ENCODE measurements around the gene AUTS2. TPM values are rescaled to one million over a fixed set of nuclear protein-coding genes. Genes with fewer than 3 reads are reported as not detected.

AUTS2 gene
- total and polyA plus RNA-seq, 4 donors: 4.9 to 24.4 (median 7.0) TPM

GRCh38 chr7:69961436-69961835 is 363.2 kb downstream of the AUTS2 start:
- Histone ChIP-seq H3K27ac (ENCODE audit: low read depth in 1 of 2, low read length in 2 of 2) (no peak overlapping the region), H3K36me3 (ENCODE audit: control insufficient read depth in 4 of 4, insufficient read depth in 3 of 4, low read depth in 1 of 4, low read length in 3 of 4) (no peaks in the 10 kb centered on the region), H3K4me3 (ENCODE audit: low read depth in 1 of 3, low read length in 3 of 3) (no peak overlapping the region), H3K9ac (ENCODE audit: low read depth in 1 of 2, low read length in 2 of 2) (no peak overlapping the region), H3K27me3 (ENCODE audit: control insufficient read depth in 4 of 4, insufficient read depth in 4 of 4, low read length in 3 of 4) (no peaks in the 10 kb centered on the region), H3K9me3 (ENCODE audit: control insufficient read depth in 4 of 4, low read length in 3 of 4) (no peaks in the 10 kb centered on the region), H3K4me1 (ENCODE audit: control insufficient read depth in 4 of 4, insufficient read depth in 4 of 4, low read length in 3 of 4) (peaks cover 0 to 12% (median 7%) of the 10 kb centered on the region in 4 donors)
- DNase-seq (ENCODE audit: low spot score): no peak
- TF ChIP-seq, protein P1, sequence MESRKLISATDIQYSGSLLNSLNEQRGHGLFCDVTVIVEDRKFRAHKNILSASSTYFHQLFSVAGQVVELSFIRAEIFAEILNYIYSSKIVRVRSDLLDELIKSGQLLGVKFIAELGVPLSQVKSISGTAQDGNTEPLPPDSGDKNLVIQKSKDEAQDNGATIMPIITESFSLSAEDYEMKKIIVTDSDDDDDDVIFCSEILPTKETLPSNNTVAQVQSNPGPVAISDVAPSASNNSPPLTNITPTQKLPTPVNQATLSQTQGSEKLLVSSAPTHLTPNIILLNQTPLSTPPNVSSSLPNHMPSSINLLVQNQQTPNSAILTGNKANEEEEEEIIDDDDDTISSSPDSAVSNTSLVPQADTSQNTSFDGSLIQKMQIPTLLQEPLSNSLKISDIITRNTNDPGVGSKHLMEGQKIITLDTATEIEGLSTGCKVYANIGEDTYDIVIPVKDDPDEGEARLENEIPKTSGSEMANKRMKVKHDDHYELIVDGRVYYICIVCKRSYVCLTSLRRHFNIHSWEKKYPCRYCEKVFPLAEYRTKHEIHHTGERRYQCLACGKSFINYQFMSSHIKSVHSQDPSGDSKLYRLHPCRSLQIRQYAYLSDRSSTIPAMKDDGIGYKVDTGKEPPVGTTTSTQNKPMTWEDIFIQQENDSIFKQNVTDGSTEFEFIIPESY (IDR thresholded peaks at IDR 0.05): no peak
- TF ChIP-seq JUND (IDR thresholded peaks at IDR 0.05) (no peak), FOXA2 (IDR thresholded peaks at IDR 0.05) (no peak), HNF4G (IDR thresholded peaks at IDR 0.05) (no peak), YY1 (IDR thresholded peaks at IDR 0.05) (no peak), FOXA1 (IDR thresholded peaks at IDR 0.05) (no peak), TAF1 (conservative IDR thresholded peaks at IDR 0.05) (no peak), RXRA (IDR thresholded peaks at IDR 0.05) (no peak), SP1 (IDR thresholded peaks at IDR 0.05) (no peak), EGR1 (IDR thresholded peaks at IDR 0.05; ENCODE audit: low read depth in 2 of 2) (no peak), GABPA (IDR thresholded peaks at IDR 0.05 in 1 of 2, conservative IDR thresholded peaks at IDR 0.05 in 1 of 2) (no peak), HNF4A (conservative IDR thresholded peaks at IDR 0.05) (no peak), CTCF (IDR thresholded peaks at IDR 0.05; ENCODE audit: low read depth, low read length, missing input control) (no peak), RAD21 (IDR thresholded peaks at IDR 0.05) (no peak), NR2F2 (IDR thresholded peaks at IDR 0.05) (no peak)
- TF ChIP-seq, protein P2, sequence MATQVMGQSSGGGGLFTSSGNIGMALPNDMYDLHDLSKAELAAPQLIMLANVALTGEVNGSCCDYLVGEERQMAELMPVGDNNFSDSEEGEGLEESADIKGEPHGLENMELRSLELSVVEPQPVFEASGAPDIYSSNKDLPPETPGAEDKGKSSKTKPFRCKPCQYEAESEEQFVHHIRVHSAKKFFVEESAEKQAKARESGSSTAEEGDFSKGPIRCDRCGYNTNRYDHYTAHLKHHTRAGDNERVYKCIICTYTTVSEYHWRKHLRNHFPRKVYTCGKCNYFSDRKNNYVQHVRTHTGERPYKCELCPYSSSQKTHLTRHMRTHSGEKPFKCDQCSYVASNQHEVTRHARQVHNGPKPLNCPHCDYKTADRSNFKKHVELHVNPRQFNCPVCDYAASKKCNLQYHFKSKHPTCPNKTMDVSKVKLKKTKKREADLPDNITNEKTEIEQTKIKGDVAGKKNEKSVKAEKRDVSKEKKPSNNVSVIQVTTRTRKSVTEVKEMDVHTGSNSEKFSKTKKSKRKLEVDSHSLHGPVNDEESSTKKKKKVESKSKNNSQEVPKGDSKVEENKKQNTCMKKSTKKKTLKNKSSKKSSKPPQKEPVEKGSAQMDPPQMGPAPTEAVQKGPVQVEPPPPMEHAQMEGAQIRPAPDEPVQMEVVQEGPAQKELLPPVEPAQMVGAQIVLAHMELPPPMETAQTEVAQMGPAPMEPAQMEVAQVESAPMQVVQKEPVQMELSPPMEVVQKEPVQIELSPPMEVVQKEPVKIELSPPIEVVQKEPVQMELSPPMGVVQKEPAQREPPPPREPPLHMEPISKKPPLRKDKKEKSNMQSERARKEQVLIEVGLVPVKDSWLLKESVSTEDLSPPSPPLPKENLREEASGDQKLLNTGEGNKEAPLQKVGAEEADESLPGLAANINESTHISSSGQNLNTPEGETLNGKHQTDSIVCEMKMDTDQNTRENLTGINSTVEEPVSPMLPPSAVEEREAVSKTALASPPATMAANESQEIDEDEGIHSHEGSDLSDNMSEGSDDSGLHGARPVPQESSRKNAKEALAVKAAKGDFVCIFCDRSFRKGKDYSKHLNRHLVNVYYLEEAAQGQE (IDR thresholded peaks at IDR 0.05): no peak
- TF ChIP-seq, protein P3, sequence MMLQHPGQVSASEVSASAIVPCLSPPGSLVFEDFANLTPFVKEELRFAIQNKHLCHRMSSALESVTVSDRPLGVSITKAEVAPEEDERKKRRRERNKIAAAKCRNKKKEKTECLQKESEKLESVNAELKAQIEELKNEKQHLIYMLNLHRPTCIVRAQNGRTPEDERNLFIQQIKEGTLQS (IDR thresholded peaks at IDR 0.05): no peak
- TF ChIP-seq, protein P4, sequence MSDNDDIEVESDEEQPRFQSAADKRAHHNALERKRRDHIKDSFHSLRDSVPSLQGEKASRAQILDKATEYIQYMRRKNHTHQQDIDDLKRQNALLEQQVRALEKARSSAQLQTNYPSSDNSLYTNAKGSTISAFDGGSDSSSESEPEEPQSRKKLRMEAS (IDR thresholded peaks at IDR 0.05): no peak
